ENCODE measurements around the gene SLC34A2.

The SLC34A2 gene

GRCh38 chr4:25687773-25688172 lies 32.1 kb downstream of the SLC34A2 start:
- Histone ChIP-seq H3K27ac (ENCODE audit: low read length) (no peak overlapping the region), H3K27me3 (replicated peaks; ENCODE audit: insufficient read depth, low read length) (no peaks in the 10 kb centered on the region), H3K4me1 (ENCODE audit: low read length) (no peaks in the 10 kb centered on the region), H3K36me3 (replicated peaks; ENCODE audit: insufficient read depth, low read length) (no peaks in the 10 kb centered on the region), H3K9me3 (replicated peaks; ENCODE audit: insufficient read depth, low read length) (no peaks in the 10 kb centered on the region), H3K9me2 (replicated peaks; ENCODE audit: insufficient read depth, low read length) (no peaks in the 10 kb centered on the region), H3K79me2 (ENCODE audit: low read length) (no peaks in the 10 kb centered on the region), H2AFZ (ENCODE audit: low read length) (no peak overlapping the region), H3K4me2 (ENCODE audit: low read depth, low read length) (no peak overlapping the region), H4K20me1 (ENCODE audit: insufficient read depth, low read length) (no peaks in the 10 kb centered on the region), H3K9ac (ENCODE audit: low read length) (no peak overlapping the region), H3K4me3 (ENCODE audit: low read length) (no peak overlapping the region), H3F3A (ENCODE audit: insufficient read depth, low read length) (no peaks in the 10 kb centered on the region)
- no peak for DNase-seq
- TF ChIP-seq CTCF (IDR thresholded peaks at IDR 0.05; ENCODE audit: low read length): no peak
- no peak for TF ChIP-seq EZH2phosphoT487 (IDR thresholded peaks at IDR 0.05; ENCODE audit: low read length)
- no peak for TF ChIP-seq EZH2 (optimal IDR thresholded peaks at IDR 0.05; ENCODE audit: low read depth, low read length)

GRCh38 chr4:25694466-25694865 lies 38.8 kb downstream of the SLC34A2 start:
- no peak for TF ChIP-seq CTCF (IDR thresholded peaks at IDR 0.05; ENCODE audit: low read length)
- TF ChIP-seq EZH2phosphoT487 (IDR thresholded peaks at IDR 0.05; ENCODE audit: low read length): no peak
- TF ChIP-seq EZH2 (optimal IDR thresholded peaks at IDR 0.05; ENCODE audit: low read depth, low read length): no peak
- Histone ChIP-seq H3K4me2 (ENCODE audit: low read depth, low read length) (no peak overlapping the region), H3K9me2 (replicated peaks; ENCODE audit: insufficient read depth, low read length) (no peaks in the 10 kb centered on the region)

DNA sequence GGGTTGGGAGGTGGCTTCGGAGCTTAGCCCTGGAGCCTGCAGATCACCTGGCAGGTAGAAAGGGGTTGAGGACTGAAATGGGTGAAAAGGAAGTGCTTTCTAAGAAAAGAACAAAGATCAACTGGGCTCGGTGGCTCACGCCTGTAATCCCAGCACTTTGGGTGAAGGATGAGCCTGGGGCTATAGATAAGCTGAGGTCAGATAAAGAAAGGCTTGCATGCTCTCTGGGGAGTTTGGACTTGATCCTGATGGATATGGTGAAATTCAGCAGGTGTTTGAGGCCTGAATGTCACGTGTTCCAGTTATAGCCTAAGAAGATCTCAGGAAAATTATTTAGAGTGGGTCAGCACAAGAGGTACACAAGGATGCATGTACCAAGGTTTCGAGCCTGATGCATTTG lies 40.8 kb downstream of the SLC34A2 start:
- DNase-seq: no peak
- Histone ChIP-seq H3F3A (ENCODE audit: insufficient read depth, low read length) (no peaks in the 10 kb centered on the region), H2AFZ (ENCODE audit: low read length) (no peak overlapping the region), H3K9me2 (replicated peaks; ENCODE audit: insufficient read depth, low read length) (no peaks in the 10 kb centered on the region), H3K9me3 (replicated peaks; ENCODE audit: insufficient read depth, low read length) (no peaks in the 10 kb centered on the region), H4K20me1 (ENCODE audit: insufficient read depth, low read length) (no peaks in the 10 kb centered on the region), H3K36me3 (replicated peaks; ENCODE audit: insufficient read depth, low read length) (no peaks in the 10 kb centered on the region), H3K27me3 (replicated peaks; ENCODE audit: insufficient read depth, low read length) (no peaks in the 10 kb centered on the region), H3K4me2 (ENCODE audit: low read depth, low read length) (no peak overlapping the region), H3K9ac (ENCODE audit: low read length) (no peak overlapping the region), H3K4me3 (ENCODE audit: low read length) (no peak overlapping the region), H3K27ac (ENCODE audit: low read length) (no peak overlapping the region), H3K4me1 (ENCODE audit: low read length) (no peaks in the 10 kb centered on the region), H3K79me2 (ENCODE audit: low read length) (no peaks in the 10 kb centered on the region)
- no peak for TF ChIP-seq EZH2 (optimal IDR thresholded peaks at IDR 0.05; ENCODE audit: low read depth, low read length)
- no peak for TF ChIP-seq CTCF (IDR thresholded peaks at IDR 0.05; ENCODE audit: low read length)
- TF ChIP-seq EZH2phosphoT487 (IDR thresholded peaks at IDR 0.05; ENCODE audit: low read length): no peak

More at GRCh38 chr4:25694466-25694865, 38.8 kb downstream of the SLC34A2 start:
- Histone ChIP-seq H3K9ac (ENCODE audit: low read length) (no peak overlapping the region), H3K27me3 (replicated peaks; ENCODE audit: insufficient read depth, low read length) (no peaks in the 10 kb centered on the region), H4K20me1 (ENCODE audit: insufficient read depth, low read length) (no peaks in the 10 kb centered on the region), H3K4me1 (ENCODE audit: low read length) (no peaks in the 10 kb centered on the region), H3K4me3 (ENCODE audit: low read length) (no peak overlapping the region), H2AFZ (ENCODE audit: low read length) (no peak overlapping the region), H3K36me3 (replicated peaks; ENCODE audit: insufficient read depth, low read length) (no peaks in the 10 kb centered on the region), H3K27ac (ENCODE audit: low read length) (no peak overlapping the region), H3K79me2 (ENCODE audit: low read length) (no peaks in the 10 kb centered on the region), H3K9me3 (replicated peaks; ENCODE audit: insufficient read depth, low read length) (no peaks in the 10 kb centered on the region), H3F3A (ENCODE audit: insufficient read depth, low read length) (no peaks in the 10 kb centered on the region)
- DNase-seq: no peak

All from MM.1S (cell line).